ENCODE results near the gene FBXO47.

Gene FBXO47

GRCh38 chr17:38925263-38925995 is 41.8 kb downstream of the FBXO47 start, which contains the start of gene LASP1NB:
TSS of gene LASP1NB (plus strand) at chr17:38925614.
- peaks cover 38% of the 10 kb centered on the region for H3K36me3 Mint-ChIP-seq (ENCODE audit: insufficient read depth)
- peak; percentile 43 for ATAC-seq (replicated peaks)
- no peaks in the 10 kb centered on the region for H3K9me3 Mint-ChIP-seq
- peaks cover 29 to 33% of the 10 kb centered on the region in 2 donors for H3K4me1 Mint-ChIP-seq (ENCODE audit: low read depth in 2 of 2)
- DNase-seq = peak in 1 of 3 experiments; percentile 39
- peak within 1 kb of the TSS; percentile 29 to 84 for H3K27ac Mint-ChIP-seq
- H3K4me3 Mint-ChIP-seq = peak within 1 kb of the TSS; percentile 24 to 49
- H3K27me3 Mint-ChIP-seq = no peaks in the 10 kb centered on the region

- no peak for DNase-seq
- H3K27ac Mint-ChIP-seq = peak overlapping the region in 1 of 2 donors; percentile 91
- no peaks in the 10 kb centered on the region for H3K9me3 Mint-ChIP-seq
- no peak overlapping the region for H3K4me3 Mint-ChIP-seq
- no peaks in the 10 kb centered on the region for H3K27me3 Mint-ChIP-seq
- peak; percentile 17 for ATAC-seq (replicated peaks)
- H3K36me3 Mint-ChIP-seq (ENCODE audit: insufficient read depth) = peaks cover 58% of the 10 kb centered on the region
- H3K4me1 Mint-ChIP-seq (ENCODE audit: low read depth in 2 of 2) = peaks cover 33 to 39% of the 10 kb centered on the region in 2 donors
These were observed 44.5 kb downstream of the FBXO47 start for GRCh38 chr17:38922538-38923297.

DNA sequence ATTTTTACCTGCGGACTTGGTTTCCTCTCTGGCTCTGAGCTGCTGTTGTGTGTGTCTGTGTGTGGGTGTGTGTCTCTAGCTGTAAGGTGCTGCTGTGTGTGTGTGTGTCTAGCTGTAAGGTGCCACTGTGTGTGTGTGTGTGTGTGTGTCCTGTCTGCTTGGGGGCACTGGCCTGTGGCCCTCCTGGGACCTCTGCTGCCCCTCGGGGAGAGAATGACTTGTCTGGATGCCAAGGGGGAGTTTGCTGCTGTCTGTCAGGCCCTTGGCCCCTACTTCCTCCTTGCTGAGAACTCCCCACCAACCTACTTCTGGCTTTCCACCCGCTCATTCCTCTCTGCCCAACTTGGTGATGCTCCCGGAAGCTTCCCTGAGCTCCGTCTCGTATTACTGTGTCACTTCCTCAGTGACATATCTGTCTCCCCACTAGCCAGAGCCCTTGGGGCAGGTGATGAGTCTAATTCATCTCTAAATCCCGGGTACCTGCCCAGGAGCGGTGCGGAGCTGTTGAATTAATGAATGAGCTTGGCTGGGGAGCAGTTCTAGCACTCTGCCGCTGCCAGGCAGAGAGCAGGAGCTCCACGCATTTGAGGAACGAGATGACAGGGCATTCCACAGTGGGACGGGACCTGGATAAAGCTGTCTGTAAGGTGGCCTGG is 45.3 kb downstream of the FBXO47 start:
- Mint-ChIP-seq H3K4me3 (no peak overlapping the region), H3K36me3 (ENCODE audit: insufficient read depth) (peaks cover 66% of the 10 kb centered on the region), H3K27me3 (no peaks in the 10 kb centered on the region), H3K27ac (peak overlapping the region; percentile 85 to 91), H3K4me1 (ENCODE audit: low read depth in 2 of 2) (peaks cover 37 to 40% of the 10 kb centered on the region in 2 donors), H3K9me3 (no peaks in the 10 kb centered on the region)
- no peak for DNase-seq
- no peak for ATAC-seq (replicated peaks)

DNA sequence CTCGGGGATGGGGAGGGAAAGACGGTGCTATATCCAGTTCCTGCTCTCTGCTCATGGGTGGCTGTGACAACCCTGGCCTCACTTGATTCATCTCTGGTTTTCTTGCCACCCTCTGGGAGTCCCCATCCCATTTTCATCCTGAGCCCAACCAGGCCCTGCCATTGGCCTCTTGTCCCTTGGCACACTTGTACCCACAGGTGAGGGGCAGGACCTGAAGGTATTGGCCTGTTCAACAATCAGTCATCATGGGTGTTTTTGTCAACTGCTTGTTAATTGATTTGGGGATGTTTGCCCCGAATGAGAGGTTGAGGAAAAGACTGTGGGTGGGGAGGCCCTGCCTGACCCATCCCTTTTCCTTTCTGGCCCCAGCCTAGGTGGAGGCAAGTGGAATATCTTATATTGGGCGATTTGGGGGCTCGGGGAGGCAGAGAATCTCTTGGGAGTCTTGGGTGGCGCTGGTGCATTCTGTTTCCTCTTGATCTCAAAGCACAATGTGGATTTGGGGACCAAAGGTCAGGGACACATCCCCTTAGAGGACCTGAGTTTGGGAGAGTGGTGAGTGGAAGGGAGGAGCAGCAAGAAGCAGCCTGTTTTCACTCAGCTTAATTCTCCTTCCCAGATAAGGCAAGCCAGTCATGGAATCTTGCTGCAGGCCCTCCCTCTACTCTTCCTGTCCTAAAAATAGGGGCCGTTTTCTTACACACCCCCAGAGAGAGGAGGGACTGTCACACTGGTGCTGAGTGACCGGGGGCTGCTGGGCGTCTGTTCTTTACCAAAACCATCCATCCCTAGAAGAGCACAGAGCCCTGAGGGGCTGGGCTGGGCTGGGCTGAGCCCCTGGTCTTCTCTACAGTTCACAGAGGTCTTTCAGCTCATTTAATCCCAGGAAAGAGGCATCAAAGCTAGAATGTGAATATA is 46.6 kb downstream of the FBXO47 start:
- H3K36me3 Mint-ChIP-seq (ENCODE audit: insufficient read depth) = peaks cover 72% of the 10 kb centered on the region
- DNase-seq (no peak), ATAC-seq (replicated peaks) (no peak)
- H3K4me1 Mint-ChIP-seq (ENCODE audit: low read depth in 2 of 2) = peaks cover 30 to 34% of the 10 kb centered on the region in 2 donors
- no peaks in the 10 kb centered on the region for H3K9me3 Mint-ChIP-seq
- peak overlapping the region; percentile 77 to 91 for H3K27ac Mint-ChIP-seq
- H3K4me3 Mint-ChIP-seq = no peak overlapping the region
- H3K27me3 Mint-ChIP-seq = no peaks in the 10 kb centered on the region

DNA sequence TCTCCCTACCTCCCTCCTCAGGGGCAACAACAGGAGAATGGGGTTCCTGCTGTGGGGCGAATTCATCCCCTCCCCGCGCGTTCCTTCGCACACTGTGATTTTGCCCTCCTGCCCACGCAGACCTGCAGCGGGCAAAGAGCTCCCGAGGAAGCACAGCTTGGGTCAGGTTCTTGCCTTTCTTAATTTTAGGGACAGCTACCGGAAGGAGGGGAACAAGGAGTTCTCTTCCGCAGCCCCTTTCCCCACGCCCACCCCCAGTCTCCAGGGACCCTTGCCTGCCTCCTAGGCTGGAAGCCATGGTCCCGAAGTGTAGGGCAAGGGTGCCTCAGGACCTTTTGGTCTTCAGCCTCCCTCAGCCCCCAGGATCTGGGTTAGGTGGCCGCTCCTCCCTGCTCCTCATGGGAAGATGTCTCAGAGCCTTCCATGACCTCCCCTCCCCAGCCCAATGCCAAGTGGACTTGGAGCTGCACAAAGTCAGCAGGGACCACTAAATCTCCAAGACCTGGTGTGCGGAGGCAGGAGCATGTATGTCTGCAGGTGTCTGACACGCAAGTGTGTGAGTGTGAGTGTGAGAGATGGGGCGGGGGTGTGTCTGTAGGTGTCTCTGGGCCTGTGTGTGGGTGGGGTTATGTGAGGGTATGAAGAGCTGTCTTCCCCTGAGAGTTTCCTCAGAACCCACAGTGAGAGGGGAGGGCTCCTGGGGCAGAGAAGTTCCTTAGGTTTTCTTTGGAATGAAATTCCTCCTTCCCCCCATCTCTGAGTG is 47.7 kb downstream of the FBXO47 start:
- Mint-ChIP-seq H3K9me3 (no peaks in the 10 kb centered on the region), H3K27ac (peak overlapping the region; percentile 77 to 91), H3K4me1 (ENCODE audit: low read depth in 2 of 2) (peaks cover 21 to 33% of the 10 kb centered on the region in 2 donors), H3K27me3 (no peaks in the 10 kb centered on the region), H3K36me3 (ENCODE audit: insufficient read depth) (peaks cover 81% of the 10 kb centered on the region), H3K4me3 (no peak overlapping the region)
- no peak for DNase-seq
- ATAC-seq (replicated peaks) = no peak

DNA sequence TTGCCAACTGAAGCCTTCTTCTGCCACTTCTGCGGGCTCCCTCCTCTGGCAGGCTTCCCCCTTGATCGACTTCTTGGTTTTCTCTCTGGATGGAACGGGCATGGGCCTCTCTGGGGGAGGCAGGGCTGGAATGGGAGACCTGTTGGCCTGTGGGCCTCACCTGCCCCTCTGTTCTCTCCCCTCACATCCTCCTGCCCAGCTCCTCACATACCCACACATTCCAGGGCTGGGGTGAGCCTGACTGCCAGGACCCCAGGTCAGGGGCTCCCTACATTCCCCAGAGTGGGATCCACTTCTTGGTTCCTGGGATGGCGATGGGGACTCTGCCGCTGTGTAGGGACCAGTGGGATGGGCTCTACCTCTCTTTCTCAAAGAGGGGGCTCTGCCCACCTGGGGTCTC is 48.3 kb downstream of the FBXO47 start:
- no peaks in the 10 kb centered on the region for H3K27me3 Mint-ChIP-seq
- H3K36me3 Mint-ChIP-seq (ENCODE audit: insufficient read depth) = peaks cover 87% of the 10 kb centered on the region
- H3K4me1 Mint-ChIP-seq (ENCODE audit: low read depth in 2 of 2) = peaks cover 21 to 37% of the 10 kb centered on the region in 2 donors
- peak overlapping the region in 1 of 2 donors; percentile 78 for H3K27ac Mint-ChIP-seq
- no peak for ATAC-seq (replicated peaks)
- no peak overlapping the region for H3K4me3 Mint-ChIP-seq
- no peak for DNase-seq
- no peaks in the 10 kb centered on the region for H3K9me3 Mint-ChIP-seq

DNA sequence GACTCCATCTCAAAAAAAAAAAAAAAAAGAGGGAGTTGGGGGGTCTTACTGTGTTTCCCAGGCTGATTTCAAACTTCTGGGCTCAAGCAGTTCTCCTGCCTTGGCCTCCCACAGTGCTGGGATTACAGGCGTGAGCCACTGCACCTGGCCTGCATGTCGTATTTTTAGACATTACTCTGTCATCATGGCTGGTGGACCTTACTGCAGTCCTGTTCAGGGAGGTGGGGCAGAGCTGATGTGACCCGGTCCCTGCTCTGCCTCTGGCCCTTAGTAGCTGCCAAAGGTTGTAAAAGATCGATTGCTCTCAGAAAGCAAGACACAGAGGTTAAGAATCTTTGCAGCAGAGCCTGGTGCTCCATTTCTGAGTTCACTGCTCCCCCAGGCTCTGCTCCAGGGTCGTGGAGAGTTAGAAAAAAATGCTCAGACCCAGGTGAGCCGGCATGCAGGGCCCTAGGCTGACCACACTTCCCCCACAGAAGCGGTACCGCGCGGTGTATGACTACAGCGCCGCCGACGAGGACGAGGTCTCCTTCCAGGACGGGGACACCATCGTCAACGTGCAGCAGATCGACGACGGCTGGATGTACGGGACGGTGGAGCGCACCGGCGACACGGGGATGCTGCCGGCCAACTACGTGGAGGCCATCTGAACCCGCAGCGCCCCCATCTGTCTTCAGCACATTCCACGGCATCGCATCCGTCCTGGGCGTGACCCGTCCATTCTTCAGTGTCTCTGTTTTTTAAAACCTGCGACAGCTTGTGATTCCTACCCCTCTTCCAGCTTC is 48.9 kb downstream of the FBXO47 start:
- Mint-ChIP-seq H3K4me1 (ENCODE audit: low read depth in 2 of 2) (peaks cover 21 to 41% of the 10 kb centered on the region in 2 donors), H3K27ac (peak overlapping the region in 1 of 2 donors; percentile 78), H3K27me3 (no peaks in the 10 kb centered on the region), H3K4me3 (no peak overlapping the region), H3K36me3 (ENCODE audit: insufficient read depth) (peaks cover 92% of the 10 kb centered on the region), H3K9me3 (no peaks in the 10 kb centered on the region)
- ATAC-seq (replicated peaks) (no peak), DNase-seq (no peak)

DNA sequence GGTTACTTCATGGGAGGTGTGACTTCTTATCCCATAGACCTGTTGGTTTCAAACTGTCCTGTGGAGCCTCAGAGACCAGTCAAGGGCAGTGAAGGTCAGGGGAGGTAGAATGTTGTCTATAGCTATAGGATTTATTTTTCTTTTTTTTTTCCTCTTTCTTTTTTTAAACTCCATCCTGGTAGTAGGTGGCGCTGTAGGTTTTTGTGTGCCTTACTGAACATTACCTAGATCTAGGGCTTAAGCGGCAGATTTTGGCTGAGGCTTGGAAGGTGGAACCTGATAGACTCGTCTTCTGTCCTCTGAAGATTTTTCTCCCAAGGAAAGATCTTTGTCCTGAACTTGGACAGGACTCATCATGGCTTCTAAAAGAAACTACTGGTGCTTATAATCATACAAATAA is 49.9 kb downstream of the FBXO47 start:
- peaks cover 93% of the 10 kb centered on the region for H3K36me3 Mint-ChIP-seq (ENCODE audit: insufficient read depth)

DNA sequence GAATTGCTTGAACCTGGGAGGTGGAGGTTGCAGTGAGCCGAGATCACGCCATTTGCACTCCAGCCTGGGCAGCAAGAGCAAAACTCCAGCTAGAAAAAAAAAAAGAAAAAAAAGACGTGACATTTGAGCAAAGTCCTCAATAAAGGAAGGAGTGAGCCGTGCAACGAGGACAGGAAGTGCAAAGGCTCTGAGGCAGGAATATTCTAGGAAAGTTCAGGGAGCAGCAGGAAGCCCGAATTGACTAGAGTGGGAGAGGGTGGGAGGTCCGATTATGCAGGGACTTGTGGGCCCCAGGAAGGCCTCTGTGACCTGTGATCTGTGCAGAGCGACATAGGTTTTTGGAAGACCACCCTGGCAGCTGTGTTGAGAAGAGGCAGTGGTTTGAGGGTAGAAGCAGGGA is 50.4 kb downstream of the FBXO47 start:
- H3K4me3 Mint-ChIP-seq = no peak overlapping the region
- H3K27me3 Mint-ChIP-seq = no peaks in the 10 kb centered on the region
- no peaks in the 10 kb centered on the region for H3K9me3 Mint-ChIP-seq
- peak overlapping the region; percentile 60 to 88 for H3K27ac Mint-ChIP-seq
- ATAC-seq (replicated peaks) (no peak), DNase-seq (no peak)
- peaks cover 93% of the 10 kb centered on the region for H3K36me3 Mint-ChIP-seq (ENCODE audit: insufficient read depth)
- peaks cover 22 to 40% of the 10 kb centered on the region in 2 donors for H3K4me1 Mint-ChIP-seq (ENCODE audit: low read depth in 2 of 2)

More for the DNA sequence above, 49.9 kb downstream of the FBXO47 start:
- peaks cover 26 to 42% of the 10 kb centered on the region in 2 donors for H3K4me1 Mint-ChIP-seq (ENCODE audit: low read depth in 2 of 2)
- ATAC-seq (replicated peaks) (no peak), DNase-seq (no peak)
- peak overlapping the region; percentile 60 to 88 for H3K27ac Mint-ChIP-seq
- no peak overlapping the region for H3K4me3 Mint-ChIP-seq
- no peaks in the 10 kb centered on the region for H3K27me3 Mint-ChIP-seq
- H3K9me3 Mint-ChIP-seq = no peaks in the 10 kb centered on the region

- Mint-ChIP-seq H3K36me3 (ENCODE audit: insufficient read depth) (peaks cover 94% of the 10 kb centered on the region), H3K4me1 (ENCODE audit: low read depth in 2 of 2) (peaks cover 19 to 44% of the 10 kb centered on the region in 2 donors), H3K4me3 (peak overlapping the region in 1 of 2 donors; percentile 45), H3K27me3 (no peaks in the 10 kb centered on the region), H3K9me3 (no peaks in the 10 kb centered on the region), H3K27ac (peak overlapping the region; percentile 79 to 88)
- ATAC-seq (replicated peaks) (no peak), DNase-seq (no peak)
These were observed 51.6 kb downstream of the FBXO47 start for GRCh38 chr17:38915639-38915995.

DNA sequence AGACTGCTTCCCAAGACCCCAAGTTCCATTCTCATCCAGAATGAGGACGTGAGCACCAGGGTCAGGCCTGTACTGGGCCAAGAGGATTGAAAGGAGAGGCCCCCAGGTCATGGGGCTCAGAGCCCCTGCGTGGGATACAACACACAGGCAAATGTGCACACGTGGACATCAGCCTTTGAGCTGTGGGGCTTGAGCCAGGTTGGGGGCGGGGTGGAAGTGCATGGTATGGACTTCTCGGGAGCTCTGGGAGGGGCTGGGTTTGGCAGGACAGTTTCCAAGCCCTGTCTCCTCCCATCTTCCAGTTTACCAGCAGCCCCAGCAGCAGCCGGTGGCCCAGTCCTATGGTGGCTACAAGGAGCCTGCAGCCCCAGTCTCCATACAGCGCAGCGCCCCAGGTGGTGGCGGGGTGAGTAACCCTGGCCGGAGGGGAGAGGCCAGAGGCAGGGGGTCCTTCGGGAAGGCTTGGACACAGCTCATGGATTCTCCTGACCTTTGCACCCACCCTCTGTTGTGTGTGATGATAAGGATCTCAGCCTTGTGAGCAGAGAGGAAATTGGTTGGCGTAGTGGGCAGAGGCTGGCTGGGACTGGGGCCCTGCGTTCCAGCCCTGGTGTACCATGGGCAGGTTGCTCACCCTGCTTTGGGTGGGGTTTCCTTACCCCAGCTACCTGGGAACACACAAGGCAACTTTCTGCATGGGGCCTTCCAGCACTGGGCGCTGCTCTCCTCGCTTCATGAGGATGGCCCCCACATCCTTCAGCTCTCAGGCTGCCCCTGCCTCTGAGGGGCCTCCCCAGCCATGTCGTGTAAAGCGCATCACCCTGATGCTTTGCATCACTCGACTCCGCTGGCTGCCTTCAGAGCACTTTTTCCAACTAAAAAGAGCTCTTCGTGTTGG is 52.2 kb downstream of the FBXO47 start:
- Mint-ChIP-seq H3K4me1 (ENCODE audit: low read depth in 2 of 2) (peaks cover 16 to 45% of the 10 kb centered on the region in 2 donors), H3K27ac (peak overlapping the region; percentile 79 to 88), H3K36me3 (ENCODE audit: insufficient read depth) (peaks cover 90% of the 10 kb centered on the region), H3K4me3 (peak overlapping the region in 1 of 2 donors; percentile 69), H3K27me3 (no peaks in the 10 kb centered on the region), H3K9me3 (no peaks in the 10 kb centered on the region)
- ATAC-seq (replicated peaks) = peak; percentile 33
- no peak for DNase-seq

Measured in effector memory CD8-positive, alpha-beta T cell (primary cell).